SK-N-SH treated with all-trans-retinoic acid at 6 μM for 48 hours (cell line): Measurements from ENCODE around the gene ANKRD33B.

Source experiments
- ATAC-seq: fragments of 200-7000 bp; cut with Tn5 transposase; 3 replicates; pipeline ENCODE4 v1.9.1; 2020; ENCODE audit warnings: mild to moderate bottlenecking, moderate library complexity
- ARNTL ChIP-seq: fragments of 450-650 bp; formaldehyde crosslinking; IDR thresholded peaks from 2 replicates; pipeline ENCODE4 v1.5.0; 2020; ENCODE audit warnings: low read depth, mild to moderate bottlenecking, moderate library complexity, borderline replicate concordance
- BACH2 ChIP-seq: fragments of 250-450 bp; sonication (Bioruptor Pico); IDR thresholded peaks from 2 replicates; pipeline ENCODE4 v1.9.0; 2021; ENCODE audit warnings: mild to moderate bottlenecking, borderline replicate concordance
- CREB5 ChIP-seq: fragments of 250-450 bp; sonication (Bioruptor Pico); IDR thresholded peaks from 2 replicates; pipeline ENCODE4 v1.5.1; 2020; ENCODE audit warnings: low read depth, mild to moderate bottlenecking, moderate library complexity
- CSDC2 ChIP-seq: fragments of 250-450 bp; sonication (Bioruptor Pico); IDR thresholded peaks from 2 replicates; pipeline ENCODE4 v1.5.0; 2020; ENCODE audit warnings: mild to moderate bottlenecking, moderate library complexity
- ESRRG ChIP-seq: fragments of 250-450 bp; sonication (Bioruptor Pico); IDR thresholded peaks from 2 replicates; pipeline ENCODE4 v1.6.1; 2021; ENCODE audit warnings: mild to moderate bottlenecking
- ISL1 ChIP-seq: fragments of 250-450 bp; sonication (Bioruptor Pico); IDR thresholded peaks from 2 replicates; pipeline ENCODE4 v2.1.2; 2022; ENCODE audit warnings: mild to moderate bottlenecking, moderate library complexity
- OSR1 ChIP-seq: fragments of 250-450 bp; sonication (Bioruptor Pico); IDR thresholded peaks from 2 replicates; pipeline ENCODE4 v1.8.0; 2022; ENCODE audit warnings: moderate library complexity, mild to moderate bottlenecking, inconsistent platforms
- PATZ1 ChIP-seq: fragments of 250-450 bp; sonication (Bioruptor Pico); IDR thresholded peaks from 2 replicates; pipeline ENCODE4 v1.8.0; 2020; ENCODE audit warnings: mild to moderate bottlenecking, moderate library complexity, borderline replicate concordance
- PPARA ChIP-seq: fragments of 250-450 bp; sonication (Bioruptor Pico); IDR thresholded peaks from 2 replicates; pipeline ENCODE4 v1.5.0; 2020; ENCODE audit warnings: mild to moderate bottlenecking, borderline replicate concordance
- SNAI2 ChIP-seq: fragments of 250-450 bp; sonication (Bioruptor Pico); IDR thresholded peaks from 2 replicates; pipeline ENCODE4 v1.5.0; 2020; ENCODE audit warnings: mild to moderate bottlenecking, moderate library complexity
- TCF4 ChIP-seq: fragments of 250-450 bp; sonication (Bioruptor Pico); IDR thresholded peaks from 2 replicates; pipeline ENCODE4 v1.8.0; 2021; ENCODE audit warnings: mild to moderate bottlenecking, moderate library complexity, borderline replicate concordance
- TOX ChIP-seq: fragments of 250-450 bp; sonication (Bioruptor Pico); IDR thresholded peaks from 2 replicates; pipeline ENCODE4 v1.8.0; 2021; ENCODE audit warnings: mild to moderate bottlenecking, moderate library complexity, borderline replicate concordance
- TSHZ2 ChIP-seq: fragments of 250-450 bp; sonication (Bioruptor Pico); IDR thresholded peaks from 2 replicates; pipeline ENCODE4 v1.5.0; 2020; ENCODE audit warnings: mild to moderate bottlenecking, moderate library complexity
- ZC3H10 ChIP-seq: fragments of 250-450 bp; sonication (Bioruptor Pico); IDR thresholded peaks from 2 replicates; pipeline ENCODE4 v1.5.1; 2021; ENCODE audit warnings: mild to moderate bottlenecking, moderate library complexity
- ZNF70 ChIP-seq: fragments of 450-650 bp; formaldehyde crosslinking; IDR thresholded peaks from 2 replicates; pipeline ENCODE4 v1.5.0; 2020; ENCODE audit warnings: mild to moderate bottlenecking, moderate library complexity
- ZNF8 ChIP-seq: fragments of 450-650 bp; formaldehyde crosslinking; IDR thresholded peaks from 2 replicates; pipeline ENCODE4 v1.5.0; 2020; ENCODE audit warnings: mild to moderate bottlenecking, moderate library complexity
- TF ChIP-seq, protein P1 (sequence below): fragments of 250-450 bp; sonication (Bioruptor Pico); IDR thresholded peaks from 2 replicates; pipeline ENCODE4 v1.8.0; 2021; ENCODE audit warnings: low read depth, mild to moderate bottlenecking, moderate library complexity, borderline replicate concordance
- TF ChIP-seq, protein P2 (sequence below): fragments of 250-450 bp; sonication (Bioruptor Pico); IDR thresholded peaks from 2 replicates; pipeline ENCODE4 v1.5.1; 2021; ENCODE audit warnings: mild to moderate bottlenecking, moderate library complexity

Gene ANKRD33B

DNA sequence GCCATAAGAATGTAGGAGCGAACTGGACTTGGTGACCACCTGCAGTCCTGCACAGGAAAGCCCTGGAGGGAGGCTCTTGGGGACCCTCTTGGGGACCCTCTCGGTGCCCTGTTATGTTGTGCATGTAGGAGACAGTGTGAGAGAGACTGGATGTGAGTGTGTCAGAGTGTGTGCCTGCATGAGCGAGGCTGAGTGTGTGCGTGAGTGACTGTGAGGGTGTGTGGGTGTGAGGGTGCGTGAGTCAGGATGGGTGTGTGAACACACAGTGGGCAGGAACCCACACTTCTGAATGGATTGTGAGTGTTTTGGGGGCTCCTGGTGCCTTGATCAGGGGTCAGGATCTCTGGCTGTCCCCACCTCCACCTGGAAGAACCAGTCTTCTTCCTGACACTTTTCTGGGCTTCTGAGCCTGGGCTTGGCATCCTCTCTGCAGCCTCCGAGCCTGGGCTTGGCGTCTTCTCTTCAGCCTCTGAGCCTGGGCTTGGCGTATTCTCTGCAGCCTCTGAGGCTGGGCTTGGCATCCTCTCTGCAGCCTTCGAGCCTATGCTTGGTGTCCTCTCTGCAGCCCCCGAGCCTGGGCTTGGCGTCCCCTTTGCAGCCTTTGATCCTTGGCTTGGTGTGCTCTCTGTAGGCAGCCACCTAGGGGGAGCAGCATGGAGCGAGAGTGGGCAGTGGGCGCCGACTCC lies 25.6 kb upstream of the ANKRD33B start:
- ATAC-seq = no peak

DNA sequence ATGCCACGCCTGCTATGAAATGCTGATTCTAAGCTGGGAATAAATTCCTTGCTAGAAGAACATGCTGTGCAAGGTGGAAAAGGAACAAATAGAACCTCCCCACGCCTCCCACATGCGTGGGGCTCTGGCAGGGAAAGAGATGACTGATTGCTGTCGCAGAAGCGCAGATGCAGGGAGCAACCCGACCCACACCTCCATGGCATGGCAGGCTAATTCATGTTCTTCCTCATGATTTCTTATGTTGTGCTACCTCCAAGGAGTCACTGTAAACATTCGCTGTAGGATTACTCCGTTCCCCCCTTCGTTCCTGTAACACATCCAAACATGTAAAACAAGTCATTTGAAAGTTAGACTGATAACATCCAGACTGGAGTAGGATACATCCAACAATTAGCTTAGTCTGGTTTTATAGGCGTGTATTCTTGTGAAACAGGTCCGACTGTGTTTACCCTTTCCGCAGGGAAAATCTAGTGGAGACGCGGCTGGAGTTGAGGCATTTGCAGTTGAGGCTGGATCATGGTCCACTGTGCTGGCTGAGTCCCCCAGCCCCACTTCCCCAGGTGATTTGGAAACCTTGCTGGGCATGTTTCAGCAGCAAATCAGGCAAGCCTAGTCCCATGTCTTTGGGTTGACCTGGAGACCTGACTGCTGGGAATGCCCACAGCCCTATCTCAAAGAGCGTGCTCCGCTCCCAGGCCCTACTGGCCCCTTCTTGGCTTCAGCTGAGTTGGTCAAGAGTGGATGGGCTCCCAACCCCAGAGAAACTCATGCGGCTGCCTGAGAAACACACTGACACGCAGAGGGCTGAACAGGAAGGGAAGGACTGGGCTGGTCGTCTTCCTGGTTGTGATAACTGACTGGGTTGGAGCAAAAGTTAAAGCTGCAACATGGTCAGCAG lies 24.8 kb upstream of the ANKRD33B start:
- no peak for ATAC-seq
- no peak for TF ChIP-seq TOX (CRISPR knock-in tag)
- TF ChIP-seq ZC3H10 = no peak
- no peak for TF ChIP-seq ARNTL

More for the DNA sequence above, 25.6 kb upstream of the ANKRD33B start:
- TF ChIP-seq CREB5 = no peak
- TF ChIP-seq, all 23 proteins: peak for 0

- TF ChIP-seq TSHZ2 (no peak), SNAI2 (CRISPR knock-in tag) (no peak), ZNF70 (CRISPR knock-in tag) (no peak), PPARA (CRISPR knock-in tag) (no peak), TOX (CRISPR knock-in tag) (no peak), CSDC2 (no peak), BACH2 (CRISPR knock-in tag) (no peak), TCF4 (CRISPR knock-in tag) (no peak)
- TF ChIP-seq, protein P1, sequence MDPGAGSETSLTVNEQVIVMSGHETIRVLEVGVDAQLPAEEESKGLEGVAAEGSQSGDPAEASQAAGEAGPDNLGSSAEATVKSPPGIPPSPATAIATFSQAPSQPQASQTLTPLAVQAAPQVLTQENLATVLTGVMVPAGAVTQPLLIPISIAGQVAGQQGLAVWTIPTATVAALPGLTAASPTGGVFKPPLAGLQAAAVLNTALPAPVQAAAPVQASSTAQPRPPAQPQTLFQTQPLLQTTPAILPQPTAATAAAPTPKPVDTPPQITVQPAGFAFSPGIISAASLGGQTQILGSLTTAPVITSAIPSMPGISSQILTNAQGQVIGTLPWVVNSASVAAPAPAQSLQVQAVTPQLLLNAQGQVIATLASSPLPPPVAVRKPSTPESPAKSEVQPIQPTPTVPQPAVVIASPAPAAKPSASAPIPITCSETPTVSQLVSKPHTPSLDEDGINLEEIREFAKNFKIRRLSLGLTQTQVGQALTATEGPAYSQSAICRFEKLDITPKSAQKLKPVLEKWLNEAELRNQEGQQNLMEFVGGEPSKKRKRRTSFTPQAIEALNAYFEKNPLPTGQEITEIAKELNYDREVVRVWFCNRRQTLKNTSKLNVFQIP (CRISPR knock-in tag) = no peak
- no peak for ATAC-seq
Observed at GRCh38 chr5:10539687-10539998, 24.2 kb upstream of the ANKRD33B start.

GRCh38 chr5:10540036-10540544 lies 23.8 kb upstream of the ANKRD33B start:
- TF ChIP-seq TCF4 (CRISPR knock-in tag) (no peak), ZC3H10 (no peak), ARNTL (no peak), OSR1 (CRISPR knock-in tag) (no peak), ZNF8 (CRISPR knock-in tag) (no peak), ESRRG (no peak)
- ATAC-seq = no peak

GRCh38 chr5:10540951-10541646 lies 22.8 kb upstream of the ANKRD33B start:
- ATAC-seq = no peak
- TF ChIP-seq TOX (CRISPR knock-in tag) = no peak
- TF ChIP-seq, protein P2, sequence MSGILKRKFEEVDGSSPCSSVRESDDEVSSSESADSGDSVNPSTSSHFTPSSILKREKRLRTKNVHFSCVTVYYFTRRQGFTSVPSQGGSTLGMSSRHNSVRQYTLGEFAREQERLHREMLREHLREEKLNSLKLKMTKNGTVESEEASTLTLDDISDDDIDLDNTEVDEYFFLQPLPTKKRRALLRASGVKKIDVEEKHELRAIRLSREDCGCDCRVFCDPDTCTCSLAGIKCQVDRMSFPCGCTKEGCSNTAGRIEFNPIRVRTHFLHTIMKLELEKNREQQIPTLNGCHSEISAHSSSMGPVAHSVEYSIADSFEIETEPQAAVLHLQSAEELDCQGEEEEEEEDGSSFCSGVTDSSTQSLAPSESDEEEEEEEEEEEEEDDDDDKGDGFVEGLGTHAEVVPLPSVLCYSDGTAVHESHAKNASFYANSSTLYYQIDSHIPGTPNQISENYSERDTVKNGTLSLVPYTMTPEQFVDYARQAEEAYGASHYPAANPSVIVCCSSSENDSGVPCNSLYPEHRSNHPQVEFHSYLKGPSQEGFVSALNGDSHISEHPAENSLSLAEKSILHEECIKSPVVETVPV (CRISPR knock-in tag) = no peak
- no peak for TF ChIP-seq PATZ1 (CRISPR knock-in tag)
- TF ChIP-seq ESRRG = no peak
- TF ChIP-seq BACH2 (CRISPR knock-in tag) = no peak
- TF ChIP-seq ISL1 (CRISPR knock-in tag) = no peak
- TF ChIP-seq ZNF8 (CRISPR knock-in tag) = no peak
- TF ChIP-seq CREB5 = no peak
- no peak for TF ChIP-seq OSR1 (CRISPR knock-in tag)
- TF ChIP-seq, protein P1 (CRISPR knock-in tag) = no peak
- TF ChIP-seq ZNF70 (CRISPR knock-in tag) = no peak
